Measurements from ENCODE around the gene SRF.

- TF ChIP-seq, protein P1, sequence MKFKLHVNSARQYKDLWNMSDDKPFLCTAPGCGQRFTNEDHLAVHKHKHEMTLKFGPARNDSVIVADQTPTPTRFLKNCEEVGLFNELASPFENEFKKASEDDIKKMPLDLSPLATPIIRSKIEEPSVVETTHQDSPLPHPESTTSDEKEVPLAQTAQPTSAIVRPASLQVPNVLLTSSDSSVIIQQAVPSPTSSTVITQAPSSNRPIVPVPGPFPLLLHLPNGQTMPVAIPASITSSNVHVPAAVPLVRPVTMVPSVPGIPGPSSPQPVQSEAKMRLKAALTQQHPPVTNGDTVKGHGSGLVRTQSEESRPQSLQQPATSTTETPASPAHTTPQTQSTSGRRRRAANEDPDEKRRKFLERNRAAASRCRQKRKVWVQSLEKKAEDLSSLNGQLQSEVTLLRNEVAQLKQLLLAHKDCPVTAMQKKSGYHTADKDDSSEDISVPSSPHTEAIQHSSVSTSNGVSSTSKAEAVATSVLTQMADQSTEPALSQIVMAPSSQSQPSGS (CRISPR knock-in tag; IDR thresholded peaks at IDR 0.05; ENCODE audit: borderline replicate concordance, low read depth): no peak
- TF ChIP-seq CTCF (IDR thresholded peaks at IDR 0.05): peak; percentile 92
- TF ChIP-seq ZNF416 (CRISPR knock-in tag; IDR thresholded peaks at IDR 0.05): no peak
- no peak for TF ChIP-seq SMAD4 (CRISPR knock-in tag; IDR thresholded peaks at IDR 0.05)
- no peak for TF ChIP-seq NR3C1 (CRISPR knock-in tag; conservative IDR thresholded peaks at IDR 0.05; ENCODE audit: low read depth)
- TF ChIP-seq E2F4 (CRISPR knock-in tag; IDR thresholded peaks at IDR 0.05; ENCODE audit: borderline replicate concordance, low read depth): no peak
These were observed 27.6 kb upstream of the SRF start for GRCh38 chr6:43143235-43144128.

Data from WTC11 (cell line).